ENCODE measurements around the gene C1RL.
A peak's percentile ranks its signal among the peaks of the same experiment; 100 is the strongest.

The C1RL gene

GRCh38 chr12:7108796-7109571 is at the start of gene C1RL:
C1RL (minus strand) TSS chr12:7109214; CDS start chr12:7109180, 34 bp downstream.
- peaks cover 33% of the 10 kb centered on the region for H3K4me1 Mint-ChIP-seq
- DNase-seq (ENCODE audit: low spot score in 2 of 2) (peak; percentile 78 to 93), ATAC-seq (ENCODE audit: low read depth) (peak; percentile 45)
- peaks cover 8% of the 10 kb centered on the region for H3K9me3 Mint-ChIP-seq
- H3K4me3 Mint-ChIP-seq = peak within 1 kb of the TSS; percentile 92
- peak within 1 kb of the TSS; percentile 89 for H3K27ac Mint-ChIP-seq
- H3K27me3 Mint-ChIP-seq = no peaks in the 10 kb centered on the region
- peaks cover 16% of the 10 kb centered on the region for H3K36me3 Mint-ChIP-seq

GRCh38 chr12:7157391-7157790 is 48.4 kb upstream of the C1RL start:
- Mint-ChIP-seq H3K4me3 (no peak overlapping the region), H3K27ac (no peak overlapping the region), H3K4me1 (no peaks in the 10 kb centered on the region), H3K9me3 (no peaks in the 10 kb centered on the region), H3K27me3 (peaks cover 4% of the 10 kb centered on the region), H3K36me3 (peaks cover 7% of the 10 kb centered on the region)
- DNase-seq (ENCODE audit: low spot score in 2 of 2) (no peak), ATAC-seq (ENCODE audit: low read depth) (no peak)

GRCh38 chr12:7156259-7157197 is 47.5 kb upstream of the C1RL start:
- Mint-ChIP-seq H3K36me3 (peaks cover 7% of the 10 kb centered on the region), H3K4me1 (no peaks in the 10 kb centered on the region), H3K4me3 (no peak overlapping the region), H3K27me3 (no peaks in the 10 kb centered on the region), H3K27ac (no peak overlapping the region), H3K9me3 (no peaks in the 10 kb centered on the region)
- DNase-seq (ENCODE audit: low spot score in 2 of 2) (no peak), ATAC-seq (ENCODE audit: low read depth) (no peak)

- H3K36me3 Mint-ChIP-seq = peaks cover 9% of the 10 kb centered on the region
- no peaks in the 10 kb centered on the region for H3K4me1 Mint-ChIP-seq
- H3K4me3 Mint-ChIP-seq = no peak overlapping the region
- DNase-seq (ENCODE audit: low spot score in 2 of 2) (no peak), ATAC-seq (ENCODE audit: low read depth) (no peak)
- no peaks in the 10 kb centered on the region for H3K27me3 Mint-ChIP-seq
- H3K9me3 Mint-ChIP-seq = no peaks in the 10 kb centered on the region
- no peak overlapping the region for H3K27ac Mint-ChIP-seq
Observed at GRCh38 chr12:7155471-7156034, 46.5 kb upstream of the C1RL start.

- no peak overlapping the region for H3K27ac Mint-ChIP-seq
- no peaks in the 10 kb centered on the region for H3K9me3 Mint-ChIP-seq
- no peak overlapping the region for H3K4me3 Mint-ChIP-seq
- DNase-seq (ENCODE audit: low spot score in 2 of 2) (no peak), ATAC-seq (ENCODE audit: low read depth) (no peak)
- peaks cover 11% of the 10 kb centered on the region for H3K36me3 Mint-ChIP-seq
- H3K4me1 Mint-ChIP-seq = no peaks in the 10 kb centered on the region
- H3K27me3 Mint-ChIP-seq = no peaks in the 10 kb centered on the region
Observed at GRCh38 chr12:7154901-7155470, 46.0 kb upstream of the C1RL start.

- Mint-ChIP-seq H3K4me1 (no peaks in the 10 kb centered on the region), H3K27me3 (no peaks in the 10 kb centered on the region), H3K27ac (no peak overlapping the region), H3K36me3 (peaks cover 17% of the 10 kb centered on the region), H3K9me3 (no peaks in the 10 kb centered on the region), H3K4me3 (no peak overlapping the region)
- no peak for DNase-seq (ENCODE audit: low spot score in 2 of 2)
- ATAC-seq (ENCODE audit: low read depth) = no peak
Observed at GRCh38 chr12:7154042-7154441, 45.0 kb upstream of the C1RL start.

GRCh38 chr12:7152818-7153217 is 43.8 kb upstream of the C1RL start:
- Mint-ChIP-seq H3K27ac (no peak overlapping the region), H3K4me3 (no peak overlapping the region), H3K9me3 (no peaks in the 10 kb centered on the region), H3K4me1 (no peaks in the 10 kb centered on the region), H3K36me3 (peaks cover 17% of the 10 kb centered on the region), H3K27me3 (no peaks in the 10 kb centered on the region)
- ATAC-seq (ENCODE audit: low read depth) = no peak
- DNase-seq (ENCODE audit: low spot score in 2 of 2) = no peak

GRCh38 chr12:7151532-7151931 is 42.5 kb upstream of the C1RL start:
- Mint-ChIP-seq H3K27ac (no peak overlapping the region), H3K36me3 (peaks cover 15% of the 10 kb centered on the region), H3K4me3 (no peak overlapping the region), H3K4me1 (no peaks in the 10 kb centered on the region), H3K27me3 (no peaks in the 10 kb centered on the region), H3K9me3 (no peaks in the 10 kb centered on the region)
- no peak for ATAC-seq (ENCODE audit: low read depth)
- no peak for DNase-seq (ENCODE audit: low spot score in 2 of 2)

GRCh38 chr12:7150841-7151240 is 41.8 kb upstream of the C1RL start:
- H3K9me3 Mint-ChIP-seq = no peaks in the 10 kb centered on the region

GRCh38 chr12:7150356-7150755 is 41.3 kb upstream of the C1RL start:
- Mint-ChIP-seq H3K9me3 (no peaks in the 10 kb centered on the region), H3K27me3 (no peaks in the 10 kb centered on the region), H3K4me3 (no peak overlapping the region), H3K36me3 (peaks cover 22% of the 10 kb centered on the region), H3K27ac (no peak overlapping the region), H3K4me1 (no peaks in the 10 kb centered on the region)
- ATAC-seq (ENCODE audit: low read depth) (no peak), DNase-seq (ENCODE audit: low spot score in 2 of 2) (no peak)

More at GRCh38 chr12:7150841-7151240, 41.8 kb upstream of the C1RL start:
- ATAC-seq (ENCODE audit: low read depth) (no peak), DNase-seq (ENCODE audit: low spot score in 2 of 2) (no peak)
- no peak overlapping the region for H3K27ac Mint-ChIP-seq
- H3K4me3 Mint-ChIP-seq = no peak overlapping the region
- peaks cover 19% of the 10 kb centered on the region for H3K36me3 Mint-ChIP-seq
- no peaks in the 10 kb centered on the region for H3K4me1 Mint-ChIP-seq
- H3K27me3 Mint-ChIP-seq = no peaks in the 10 kb centered on the region

- peaks cover 30% of the 10 kb centered on the region for H3K36me3 Mint-ChIP-seq
- H3K27ac Mint-ChIP-seq = no peak overlapping the region
- peaks cover 2% of the 10 kb centered on the region for H3K4me1 Mint-ChIP-seq
- DNase-seq (ENCODE audit: low spot score in 2 of 2) (no peak), ATAC-seq (ENCODE audit: low read depth) (no peak)
- H3K9me3 Mint-ChIP-seq = no peaks in the 10 kb centered on the region
- H3K27me3 Mint-ChIP-seq = no peaks in the 10 kb centered on the region
- no peak overlapping the region for H3K4me3 Mint-ChIP-seq
Observed at GRCh38 chr12:7146906-7147305, 37.9 kb upstream of the C1RL start.

GRCh38 chr12:7146228-7146627 is 37.2 kb upstream of the C1RL start:
- Mint-ChIP-seq H3K36me3 (peaks cover 33% of the 10 kb centered on the region), H3K4me1 (peaks cover 3% of the 10 kb centered on the region), H3K27ac (no peak overlapping the region), H3K27me3 (no peaks in the 10 kb centered on the region), H3K9me3 (no peaks in the 10 kb centered on the region), H3K4me3 (no peak overlapping the region)
- DNase-seq (ENCODE audit: low spot score in 2 of 2) = no peak
- no peak for ATAC-seq (ENCODE audit: low read depth)

- Mint-ChIP-seq H3K27ac (no peak overlapping the region), H3K36me3 (peaks cover 31% of the 10 kb centered on the region), H3K27me3 (no peaks in the 10 kb centered on the region), H3K4me1 (peaks cover 3% of the 10 kb centered on the region), H3K9me3 (no peaks in the 10 kb centered on the region), H3K4me3 (no peak overlapping the region)
- no peak for DNase-seq (ENCODE audit: low spot score in 2 of 2)
- ATAC-seq (ENCODE audit: low read depth) = no peak
Observed at GRCh38 chr12:7145671-7146070, 36.7 kb upstream of the C1RL start.
